GM12878 (cell line): ENCODE results near the gene HSCB. TPM values are rescaled to one million over a fixed set of nuclear protein-coding genes. Genes with fewer than 3 reads are reported as not detected.
A peak's percentile ranks its signal among the peaks of the same experiment; 100 is the strongest.

ENCODE experiments used
- CBX5 ChIP-seq: sonication (generic); IDR thresholded peaks from 2 replicates; pipeline ENCODE4 v1.6.1; 2016; ENCODE audit warnings: low read depth, moderate library complexity, mild to moderate bottlenecking, inconsistent platforms
- CREM ChIP-seq: IDR thresholded peaks from 2 replicates; pipeline ENCODE4 v1.6.1; 2014; ENCODE audit warnings: antibody characterized with exemption, low read depth
- HDAC2 ChIP-seq: fragments of 200-600 bp; sonication (generic); IDR thresholded peaks from 2 replicates; pipeline ENCODE4 v1.6.1; 2017
- IKZF2 ChIP-seq, 2 experiments: fragments of 450-650 bp; IDR thresholded peaks; 2 replicates each; pipeline ENCODE4 v1.6.1; 2017; ENCODE audit warnings: mild to moderate bottlenecking in 2 of 2, moderate library complexity in 2 of 2
- IRF4 ChIP-seq: IDR thresholded peaks from 2 replicates; pipeline ENCODE4 v1.6.1; 2011; ENCODE audit warnings: low read depth, low read length
- JUNB ChIP-seq: IDR thresholded peaks from 2 replicates; pipeline ENCODE4 v1.6.1; 2016; ENCODE audit warnings: antibody characterized with exemption, mild to moderate bottlenecking
- MXI1 ChIP-seq: fragments of 150-350 bp; IDR thresholded peaks from 2 replicates; pipeline ENCODE4 v1.6.1; 2011; ENCODE audit warnings: low read depth, mild to moderate bottlenecking, inconsistent platforms, low read length, improper control_type of control experiment
- MYC ChIP-seq: IDR thresholded peaks from 2 replicates; pipeline ENCODE4 v1.6.1; 2011; ENCODE audit warnings: mild to moderate bottlenecking, low read length, moderate library complexity, inconsistent platforms; ENCODE audit not compliant: insufficient read depth, insufficient replicate concordance, insufficient read length, severe bottlenecking
- POLR2AphosphoS5 ChIP-seq: IDR thresholded peaks from 2 replicates; pipeline ENCODE4 v1.6.1; 2011; ENCODE audit warnings: mild to moderate bottlenecking, low read length, inconsistent platforms
- RAD51 ChIP-seq: fragments of 450-650 bp; IDR thresholded peaks from 2 replicates; pipeline ENCODE4 v1.6.1; 2016; ENCODE audit warnings: moderate library complexity, mild to moderate bottlenecking, inconsistent platforms
- RB1 ChIP-seq: fragments of 450-650 bp; formaldehyde crosslinking; IDR thresholded peaks from 2 replicates; pipeline ENCODE4 v1.6.1; 2017; ENCODE audit warnings: mild to moderate bottlenecking, borderline replicate concordance
- RFX5 ChIP-seq: IDR thresholded peaks from 2 replicates; pipeline ENCODE4 v1.6.1; 2011; ENCODE audit warnings: low read depth, low read length, improper control_type of control experiment
- SMARCA5 ChIP-seq: fragments of 450-650 bp; IDR thresholded peaks from 2 replicates; pipeline ENCODE4 v1.6.1; 2017; ENCODE audit warnings: mild to moderate bottlenecking
- SP1 ChIP-seq: IDR thresholded peaks from one replicate; pipeline ENCODE4 v1.6.1; 2011; ENCODE audit warnings: low read depth, low read length
- SREBF1 ChIP-seq: IDR thresholded peaks from 2 replicates; pipeline ENCODE4 v1.6.1; 2012; ENCODE audit warnings: mild to moderate bottlenecking, low read length
- TCF3 ChIP-seq: IDR thresholded peaks from 2 replicates; pipeline ENCODE4 v1.6.1; 2012; ENCODE audit warnings: low read depth, mild to moderate bottlenecking, low read length, borderline replicate concordance; ENCODE audit not compliant: insufficient read depth
- WRNIP1 ChIP-seq: IDR thresholded peaks from 2 replicates; pipeline ENCODE4 v1.6.1; 2011; ENCODE audit warnings: low read depth, low read length, improper control_type of control experiment, borderline replicate concordance
- YY1 ChIP-seq: IDR thresholded peaks from 2 replicates; pipeline ENCODE4 v1.6.1; 2011; ENCODE audit warnings: low read depth, mild to moderate bottlenecking, low read length
- ZBED1 ChIP-seq: IDR thresholded peaks from 2 replicates; pipeline ENCODE4 v1.6.1; 2016; ENCODE audit warnings: borderline replicate concordance
- ZNF217 ChIP-seq: fragments of 450-650 bp; IDR thresholded peaks from 2 replicates; pipeline ENCODE4 v1.6.1; 2017; ENCODE audit warnings: antibody characterized with exemption, mild to moderate bottlenecking
- ZSCAN29 ChIP-seq: fragments of 450-650 bp; IDR thresholded peaks from 2 replicates; pipeline ENCODE4 v1.6.1; 2017; ENCODE audit warnings: mild to moderate bottlenecking, moderate library complexity
- ZZZ3 ChIP-seq: IDR thresholded peaks from 2 replicates; pipeline ENCODE4 v1.6.1; 2011; ENCODE audit warnings: low read depth; ENCODE audit not compliant: control insufficient read depth, insufficient read length
- polyA plus RNA-seq, 11 experiments: library from polyadenylated mRNA; depleted of rRNA in 4 of 11; unstranded in 6 of 11; stranded (reverse) in 5 of 11; fragments of >200 nt; fragmentation: Nextera tagmentation in 4 of 11; fragmentation: Illumina TruSeq in 1 of 11; extraction: Ambion mirVana in 4 of 11; extraction: Trizol in 1 of 11; gene quantifications; 1 replicate in 1 of 11; 2 replicates in 10 of 11; pipeline versions ENCODE4 v1.2.1 to v1.2.3, GENCODE V29; 2011 to 2016; ENCODE audit warnings: inconsistent platforms in 2 of 11, missing spikeins in 2 of 11, low read depth in 1 of 11
- total RNA-seq, 4 experiments: library from RNA; depleted of rRNA in 3 of 4; stranded (reverse); fragments of >200 nt in 3 of 4; fragmentation: Illumina TruSeq in 1 of 4; extraction: Trizol in 1 of 4; gene quantifications; 2 replicates each; pipeline versions ENCODE4 v1.2.1 to v1.2.3, GENCODE V29; 2013 to 2021
- TF ChIP-seq, protein P1 (sequence below): fragments of 450-650 bp; IDR thresholded peaks from 2 replicates; pipeline ENCODE4 v1.6.1; 2016; ENCODE audit warnings: mild to moderate bottlenecking
- TF ChIP-seq, protein P2 (sequence below): IDR thresholded peaks from 2 replicates; pipeline ENCODE4 v1.6.1; 2011; ENCODE audit warnings: low read depth, low read length, improper control_type of control experiment, borderline replicate concordance
- TF ChIP-seq, protein P3 (sequence below): IDR thresholded peaks from 2 replicates; pipeline ENCODE4 v1.6.1; 2011; ENCODE audit warnings: borderline replicate concordance, low read depth, mild to moderate bottlenecking, moderate library complexity, mixed read lengths, low read length; ENCODE audit not compliant: insufficient read depth; ENCODE audit errors: extremely low read length
- TF ChIP-seq, protein P4 (sequence below): IDR thresholded peaks from 2 replicates; pipeline ENCODE4 v1.6.1; 2011; ENCODE audit warnings: mild to moderate bottlenecking, low read depth, low read length, moderate library complexity; ENCODE audit not compliant: insufficient replicate concordance
- TF ChIP-seq, protein P5 (sequence below): fragments of 450-650 bp; IDR thresholded peaks from 2 replicates; pipeline ENCODE4 v1.6.1; 2014; ENCODE audit warnings: mild to moderate bottlenecking

Gene HSCB
- total and polyA plus RNA-seq, 10 of the 15 experiments (the other 5 are each of a cell fraction or from before 2014, with no cell fraction given): 10.6 to 28.4 (median 20.8) TPM

GRCh38 chr22:28800308-28801041, 58.6 kb downstream of the HSCB start, which contains the start of gene XBP1 (continued):
- TF ChIP-seq SP1: peak; percentile 87
- TF ChIP-seq, protein P1, sequence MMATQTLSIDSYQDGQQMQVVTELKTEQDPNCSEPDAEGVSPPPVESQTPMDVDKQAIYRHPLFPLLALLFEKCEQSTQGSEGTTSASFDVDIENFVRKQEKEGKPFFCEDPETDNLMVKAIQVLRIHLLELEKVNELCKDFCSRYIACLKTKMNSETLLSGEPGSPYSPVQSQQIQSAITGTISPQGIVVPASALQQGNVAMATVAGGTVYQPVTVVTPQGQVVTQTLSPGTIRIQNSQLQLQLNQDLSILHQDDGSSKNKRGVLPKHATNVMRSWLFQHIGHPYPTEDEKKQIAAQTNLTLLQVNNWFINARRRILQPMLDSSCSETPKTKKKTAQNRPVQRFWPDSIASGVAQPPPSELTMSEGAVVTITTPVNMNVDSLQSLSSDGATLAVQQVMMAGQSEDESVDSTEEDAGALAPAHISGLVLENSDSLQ: no peak
- TF ChIP-seq IRF4: no peak
- no peak for TF ChIP-seq SREBF1
- no peak for TF ChIP-seq CBX5
- no peak for TF ChIP-seq JUNB
- peak; percentile 96 for TF ChIP-seq POLR2AphosphoS5
- TF ChIP-seq ZNF217: no peak
- TF ChIP-seq ZSCAN29: 0 out of 2 replicates have a peak, but pooled peaks have one; percentile 34
- peak; percentile 54; the same call in 1 of the 2 replicates for TF ChIP-seq CREM
- TF ChIP-seq, protein P2, sequence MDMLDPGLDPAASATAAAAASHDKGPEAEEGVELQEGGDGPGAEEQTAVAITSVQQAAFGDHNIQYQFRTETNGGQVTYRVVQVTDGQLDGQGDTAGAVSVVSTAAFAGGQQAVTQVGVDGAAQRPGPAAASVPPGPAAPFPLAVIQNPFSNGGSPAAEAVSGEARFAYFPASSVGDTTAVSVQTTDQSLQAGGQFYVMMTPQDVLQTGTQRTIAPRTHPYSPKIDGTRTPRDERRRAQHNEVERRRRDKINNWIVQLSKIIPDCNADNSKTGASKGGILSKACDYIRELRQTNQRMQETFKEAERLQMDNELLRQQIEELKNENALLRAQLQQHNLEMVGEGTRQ: no peak
- peak; percentile 27 for TF ChIP-seq MYC
- TF ChIP-seq TCF3: peak; percentile 73; the same call in 1 of the 2 replicates
- TF ChIP-seq ZZZ3: no peak
- TF ChIP-seq HDAC2: no peak
- TF ChIP-seq IKZF2 (IDR thresholded peaks at IDR 0.05): peak; percentile 53 to 55
- no peak for TF ChIP-seq WRNIP1
- 0 out of 2 replicates have a peak, but pooled peaks have one; percentile 32 for TF ChIP-seq ZBED1
- TF ChIP-seq YY1: peak; percentile 82; the same call in 1 of the 2 replicates
- TF ChIP-seq RB1: peak; percentile 73; the same call in 1 of the 2 replicates
- no peak for TF ChIP-seq RAD51
- peak; percentile 75; the same call in 1 of the 2 replicates for TF ChIP-seq SMARCA5
- TF ChIP-seq, protein P3, sequence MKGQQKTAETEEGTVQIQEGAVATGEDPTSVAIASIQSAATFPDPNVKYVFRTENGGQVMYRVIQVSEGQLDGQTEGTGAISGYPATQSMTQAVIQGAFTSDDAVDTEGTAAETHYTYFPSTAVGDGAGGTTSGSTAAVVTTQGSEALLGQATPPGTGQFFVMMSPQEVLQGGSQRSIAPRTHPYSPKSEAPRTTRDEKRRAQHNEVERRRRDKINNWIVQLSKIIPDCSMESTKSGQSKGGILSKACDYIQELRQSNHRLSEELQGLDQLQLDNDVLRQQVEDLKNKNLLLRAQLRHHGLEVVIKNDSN: no peak
- TF ChIP-seq RFX5: peak; percentile 91
- peak; percentile 90 for TF ChIP-seq MXI1
- TF ChIP-seq, protein P4, sequence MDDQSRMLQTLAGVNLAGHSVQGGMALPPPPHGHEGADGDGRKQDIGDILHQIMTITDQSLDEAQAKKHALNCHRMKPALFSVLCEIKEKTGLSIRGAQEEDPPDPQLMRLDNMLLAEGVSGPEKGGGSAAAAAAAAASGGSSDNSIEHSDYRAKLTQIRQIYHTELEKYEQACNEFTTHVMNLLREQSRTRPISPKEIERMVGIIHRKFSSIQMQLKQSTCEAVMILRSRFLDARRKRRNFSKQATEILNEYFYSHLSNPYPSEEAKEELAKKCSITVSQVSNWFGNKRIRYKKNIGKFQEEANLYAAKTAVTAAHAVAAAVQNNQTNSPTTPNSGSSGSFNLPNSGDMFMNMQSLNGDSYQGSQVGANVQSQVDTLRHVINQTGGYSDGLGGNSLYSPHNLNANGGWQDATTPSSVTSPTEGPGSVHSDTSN: no peak
- TF ChIP-seq, protein P5, sequence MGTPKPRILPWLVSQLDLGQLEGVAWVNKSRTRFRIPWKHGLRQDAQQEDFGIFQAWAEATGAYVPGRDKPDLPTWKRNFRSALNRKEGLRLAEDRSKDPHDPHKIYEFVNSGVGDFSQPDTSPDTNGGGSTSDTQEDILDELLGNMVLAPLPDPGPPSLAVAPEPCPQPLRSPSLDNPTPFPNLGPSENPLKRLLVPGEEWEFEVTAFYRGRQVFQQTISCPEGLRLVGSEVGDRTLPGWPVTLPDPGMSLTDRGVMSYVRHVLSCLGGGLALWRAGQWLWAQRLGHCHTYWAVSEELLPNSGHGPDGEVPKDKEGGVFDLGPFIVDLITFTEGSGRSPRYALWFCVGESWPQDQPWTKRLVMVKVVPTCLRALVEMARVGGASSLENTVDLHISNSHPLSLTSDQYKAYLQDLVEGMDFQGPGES: peak; percentile 61; the same call in 1 of the 2 replicates
